Naive B cell (primary cell): ENCODE measurements around the gene NMBR. TPM values are rescaled to one million over a fixed set of nuclear protein-coding genes. Genes with fewer than 3 reads are reported as not detected.
"Not testable (repeated sequence)": the region's sequence is repeated elsewhere in the genome, so short reads cannot be mapped to it uniquely, and the experiment has no call there.

Experiments used
- ATAC-seq, 2 donors: fragments of 150-1000 bp; cut with Tn5 transposase; 2 replicates each; pipeline ENCODE4 v1.10.0; 2021; ENCODE audit warnings: low read depth in 2 of 2, mild to moderate bottlenecking in 2 of 2, moderate library complexity in 2 of 2
- DNase-seq: peaks from one replicate; pipeline ENCODE4 v3.0.0; 2022
- H3K27ac Mint-ChIP-seq, 6 donors: one replicate each; pipeline ENCODE4 v1.8.0; 2020 to 2022; ENCODE audit warnings: mild to moderate bottlenecking in 6 of 6, mixed read lengths in 6 of 6, moderate library complexity in 5 of 6, inconsistent platforms in 2 of 6
- H3K27me3 Mint-ChIP-seq, 3 donors: one replicate each; pipeline ENCODE4 v1.8.0; 2021 to 2022; ENCODE audit warnings: mixed read lengths in 3 of 3, mild to moderate bottlenecking in 1 of 3
- H3K36me3 Mint-ChIP-seq, 2 donors: one replicate each; pipeline ENCODE4 v1.8.0; 2020 to 2022; ENCODE audit warnings: mixed read lengths in 2 of 2, inconsistent platforms in 1 of 2, mild to moderate bottlenecking in 1 of 2
- H3K4me1 Mint-ChIP-seq, 3 donors: one replicate each; pipeline ENCODE4 v1.8.0; 2020 to 2022; ENCODE audit warnings: mixed read lengths in 3 of 3, inconsistent platforms in 1 of 3, mild to moderate bottlenecking in 1 of 3, moderate library complexity in 1 of 3
- H3K4me3 Mint-ChIP-seq, 8 donors: one replicate each; pipeline ENCODE4 v1.8.0; 2020 to 2022; ENCODE audit warnings: mild to moderate bottlenecking in 8 of 8, mixed read lengths in 8 of 8, moderate library complexity in 8 of 8, inconsistent platforms in 2 of 8
- H3K9me3 Mint-ChIP-seq, 7 donors: one replicate each; pipeline ENCODE4 v1.8.0; 2020 to 2022; ENCODE audit warnings: mixed read lengths in 7 of 7, mild to moderate bottlenecking in 5 of 7, inconsistent platforms in 2 of 7, moderate library complexity in 1 of 7
- polyA plus RNA-seq, 6 donors: library from polyadenylated mRNA; unstranded; fragments of 300-500 nt; fragmentation: Illumina TruSeq; gene quantifications; one replicate each; pipeline ENCODE4 v1.2.3, GENCODE V29; 2021; ENCODE audit warnings: low read depth in 6 of 6

Gene NMBR
- polyA plus RNA-seq, 6 donors from 2014 or later: not detected

GRCh38 chr6:142030115-142030619, 116.8 kb downstream of the NMBR start:
- H3K9me3 Mint-ChIP-seq: peaks cover 4 to 29% (median 14%) of the 10 kb centered on the region in 7 donors
- ATAC-seq: no peak
- peak overlapping the region in 2 of 6 donors; percentile 37 to 53 for H3K27ac Mint-ChIP-seq
- peak; percentile 8 for DNase-seq
- H3K4me3 Mint-ChIP-seq: peak overlapping the region; percentile 51 to 92 (median 80)
- H3K4me1 Mint-ChIP-seq: no peaks in the 10 kb centered on the region
- peaks cover 0 to 5% (median 0%) of the 10 kb centered on the region in 3 donors for H3K27me3 Mint-ChIP-seq
- H3K36me3 Mint-ChIP-seq: no peaks in the 10 kb centered on the region

- no peaks in the 10 kb centered on the region for H3K27me3 Mint-ChIP-seq
- ATAC-seq (no peak), DNase-seq (no peak)
- H3K9me3 Mint-ChIP-seq: peaks cover 4 to 29% (median 14%) of the 10 kb centered on the region in 7 donors
- no peak overlapping the region for H3K4me3 Mint-ChIP-seq
- H3K4me1 Mint-ChIP-seq: no peaks in the 10 kb centered on the region
- H3K36me3 Mint-ChIP-seq: no peaks in the 10 kb centered on the region
- peak overlapping the region in 1 of 6 donors; percentile 9 for H3K27ac Mint-ChIP-seq
Measured at GRCh38 chr6:142028527-142028926, 118.4 kb downstream of the NMBR start.

GRCh38 chr6:142027804-142028203, 119.1 kb downstream of the NMBR start:
- H3K4me3 Mint-ChIP-seq, ATAC-seq, H3K27ac Mint-ChIP-seq, H3K36me3 Mint-ChIP-seq, H3K27me3 Mint-ChIP-seq, H3K4me1 Mint-ChIP-seq, DNase-seq: not testable (repeated sequence)
- H3K9me3 Mint-ChIP-seq: peaks cover 4 to 29% (median 14%) of the 10 kb centered on the region in 7 donors

GRCh38 chr6:142027074-142027473, 119.8 kb downstream of the NMBR start:
- H3K27ac Mint-ChIP-seq: no peak overlapping the region
- H3K9me3 Mint-ChIP-seq: peaks cover 4 to 29% (median 14%) of the 10 kb centered on the region in 7 donors
- no peaks in the 10 kb centered on the region for H3K4me1 Mint-ChIP-seq
- DNase-seq (no peak), ATAC-seq (no peak)
- no peaks in the 10 kb centered on the region for H3K27me3 Mint-ChIP-seq
- H3K4me3 Mint-ChIP-seq: no peak overlapping the region
- no peaks in the 10 kb centered on the region for H3K36me3 Mint-ChIP-seq

- Mint-ChIP-seq H3K27ac (no peak overlapping the region), H3K27me3 (no peaks in the 10 kb centered on the region), H3K9me3 (peaks cover 4 to 29% (median 14%) of the 10 kb centered on the region in 7 donors), H3K4me1 (no peaks in the 10 kb centered on the region), H3K4me3 (no peak overlapping the region), H3K36me3 (no peaks in the 10 kb centered on the region)
- DNase-seq (no peak), ATAC-seq (no peak)
Measured at GRCh38 chr6:142026471-142026870, 120.5 kb downstream of the NMBR start.

Other genes with a start within 250 kb of the NMBR start
- gene GJE1, start 14.2 kb downstream of the NMBR start, polyA plus RNA-seq: not detected
- gene VTA1, start 141 bp upstream of the NMBR start, polyA plus RNA-seq: 10 to 100 TPM; 38.2 to 83.2 (median 61.5) TPM
- not detected for gene ADGRG6, start 154.9 kb upstream of the NMBR start, polyA plus RNA-seq